ENCODE results near the gene CLEC17A.

The CLEC17A gene

GRCh38 chr19:14661372-14661924 lies 78.6 kb downstream of the CLEC17A start:
- no peak for TF ChIP-seq CTCF (conservative IDR thresholded peaks at IDR 0.05; ENCODE audit: low read depth, low read length)
- no peak for DNase-seq (ENCODE audit: low read depth)

More at GRCh38 chr19:14661372-14661924, 78.6 kb downstream of the CLEC17A start:
- no peak overlapping the region for H3K4me3 ChIP-seq (ENCODE audit: low read depth, low read length)

Measured in choroid plexus epithelial cell (primary cell).